ENCODE measurements around the gene AVPR2. TPM values are rescaled to one million over a fixed set of nuclear protein-coding genes. Genes with fewer than 3 reads are reported as not detected.

AVPR2 gene
- total and polyA plus RNA-seq, 9 of the 15 experiments (the other 6 are each of a cell fraction or from before 2014, with no cell fraction given): not detected

DNA sequence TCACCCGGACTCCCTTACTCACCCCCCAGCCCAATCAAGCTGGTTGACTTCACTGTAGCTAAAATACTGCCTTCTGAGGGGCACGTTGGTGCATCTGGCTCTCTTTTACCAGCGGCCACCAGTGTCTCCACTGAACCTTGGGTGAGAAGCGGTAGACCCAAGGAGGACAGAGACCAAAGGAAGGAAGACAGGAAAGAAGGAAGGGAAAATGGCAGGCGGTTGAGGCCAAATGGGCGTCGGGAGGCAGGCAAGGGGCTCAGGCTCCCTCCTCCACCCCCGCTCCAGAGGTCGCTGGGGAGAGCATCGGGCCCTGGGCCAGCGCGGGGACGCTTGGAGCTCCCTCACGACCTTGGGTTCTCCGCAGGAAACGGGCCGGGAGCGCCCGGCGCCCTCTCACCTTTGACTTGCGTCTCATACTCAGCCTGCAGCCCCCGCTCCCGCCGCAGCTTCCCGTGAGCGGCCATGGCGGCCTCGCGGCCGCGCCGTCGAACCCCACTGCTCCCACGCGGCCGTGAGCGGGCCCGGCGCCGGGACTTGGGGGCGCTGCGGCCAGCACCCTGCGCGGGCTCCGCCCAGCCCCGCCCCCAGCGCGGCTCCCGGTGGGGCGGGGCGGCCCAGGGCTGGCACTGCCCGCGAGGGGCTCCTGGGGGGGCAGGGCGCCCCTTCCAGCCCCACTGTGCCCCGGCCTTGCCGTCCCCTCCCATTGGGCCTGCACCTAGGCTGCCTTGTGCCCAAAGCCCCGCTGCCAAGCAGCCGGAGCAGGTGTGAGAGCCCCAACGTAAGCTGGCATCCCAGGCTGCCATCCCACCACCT, 21.5 kb downstream of the AVPR2 start, which contains the start of gene ARHGAP4 (continued):
- TF ChIP-seq, protein P1, sequence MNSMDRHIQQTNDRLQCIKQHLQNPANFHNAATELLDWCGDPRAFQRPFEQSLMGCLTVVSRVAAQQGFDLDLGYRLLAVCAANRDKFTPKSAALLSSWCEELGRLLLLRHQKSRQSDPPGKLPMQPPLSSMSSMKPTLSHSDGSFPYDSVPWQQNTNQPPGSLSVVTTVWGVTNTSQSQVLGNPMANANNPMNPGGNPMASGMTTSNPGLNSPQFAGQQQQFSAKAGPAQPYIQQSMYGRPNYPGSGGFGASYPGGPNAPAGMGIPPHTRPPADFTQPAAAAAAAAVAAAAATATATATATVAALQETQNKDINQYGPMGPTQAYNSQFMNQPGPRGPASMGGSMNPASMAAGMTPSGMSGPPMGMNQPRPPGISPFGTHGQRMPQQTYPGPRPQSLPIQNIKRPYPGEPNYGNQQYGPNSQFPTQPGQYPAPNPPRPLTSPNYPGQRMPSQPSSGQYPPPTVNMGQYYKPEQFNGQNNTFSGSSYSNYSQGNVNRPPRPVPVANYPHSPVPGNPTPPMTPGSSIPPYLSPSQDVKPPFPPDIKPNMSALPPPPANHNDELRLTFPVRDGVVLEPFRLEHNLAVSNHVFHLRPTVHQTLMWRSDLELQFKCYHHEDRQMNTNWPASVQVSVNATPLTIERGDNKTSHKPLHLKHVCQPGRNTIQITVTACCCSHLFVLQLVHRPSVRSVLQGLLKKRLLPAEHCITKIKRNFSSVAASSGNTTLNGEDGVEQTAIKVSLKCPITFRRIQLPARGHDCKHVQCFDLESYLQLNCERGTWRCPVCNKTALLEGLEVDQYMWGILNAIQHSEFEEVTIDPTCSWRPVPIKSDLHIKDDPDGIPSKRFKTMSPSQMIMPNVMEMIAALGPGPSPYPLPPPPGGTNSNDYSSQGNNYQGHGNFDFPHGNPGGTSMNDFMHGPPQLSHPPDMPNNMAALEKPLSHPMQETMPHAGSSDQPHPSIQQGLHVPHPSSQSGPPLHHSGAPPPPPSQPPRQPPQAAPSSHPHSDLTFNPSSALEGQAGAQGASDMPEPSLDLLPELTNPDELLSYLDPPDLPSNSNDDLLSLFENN (IDR thresholded peaks at IDR 0.05; ENCODE audit: low read depth in 2 of 2, low read length in 2 of 2): peak in 1 of 2 experiments; percentile 81; a peak in 2 of 4 replicates
- TF ChIP-seq ZNF766 (CRISPR knock-in tag; conservative IDR thresholded peaks at IDR 0.05): peak; percentile 19; the same call in 1 of the 2 replicates
- TF ChIP-seq, protein P2, sequence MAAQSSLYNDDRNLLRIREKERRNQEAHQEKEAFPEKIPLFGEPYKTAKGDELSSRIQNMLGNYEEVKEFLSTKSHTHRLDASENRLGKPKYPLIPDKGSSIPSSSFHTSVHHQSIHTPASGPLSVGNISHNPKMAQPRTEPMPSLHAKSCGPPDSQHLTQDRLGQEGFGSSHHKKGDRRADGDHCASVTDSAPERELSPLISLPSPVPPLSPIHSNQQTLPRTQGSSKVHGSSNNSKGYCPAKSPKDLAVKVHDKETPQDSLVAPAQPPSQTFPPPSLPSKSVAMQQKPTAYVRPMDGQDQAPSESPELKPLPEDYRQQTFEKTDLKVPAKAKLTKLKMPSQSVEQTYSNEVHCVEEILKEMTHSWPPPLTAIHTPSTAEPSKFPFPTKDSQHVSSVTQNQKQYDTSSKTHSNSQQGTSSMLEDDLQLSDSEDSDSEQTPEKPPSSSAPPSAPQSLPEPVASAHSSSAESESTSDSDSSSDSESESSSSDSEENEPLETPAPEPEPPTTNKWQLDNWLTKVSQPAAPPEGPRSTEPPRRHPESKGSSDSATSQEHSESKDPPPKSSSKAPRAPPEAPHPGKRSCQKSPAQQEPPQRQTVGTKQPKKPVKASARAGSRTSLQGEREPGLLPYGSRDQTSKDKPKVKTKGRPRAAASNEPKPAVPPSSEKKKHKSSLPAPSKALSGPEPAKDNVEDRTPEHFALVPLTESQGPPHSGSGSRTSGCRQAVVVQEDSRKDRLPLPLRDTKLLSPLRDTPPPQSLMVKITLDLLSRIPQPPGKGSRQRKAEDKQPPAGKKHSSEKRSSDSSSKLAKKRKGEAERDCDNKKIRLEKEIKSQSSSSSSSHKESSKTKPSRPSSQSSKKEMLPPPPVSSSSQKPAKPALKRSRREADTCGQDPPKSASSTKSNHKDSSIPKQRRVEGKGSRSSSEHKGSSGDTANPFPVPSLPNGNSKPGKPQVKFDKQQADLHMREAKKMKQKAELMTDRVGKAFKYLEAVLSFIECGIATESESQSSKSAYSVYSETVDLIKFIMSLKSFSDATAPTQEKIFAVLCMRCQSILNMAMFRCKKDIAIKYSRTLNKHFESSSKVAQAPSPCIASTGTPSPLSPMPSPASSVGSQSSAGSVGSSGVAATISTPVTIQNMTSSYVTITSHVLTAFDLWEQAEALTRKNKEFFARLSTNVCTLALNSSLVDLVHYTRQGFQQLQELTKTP (IDR thresholded peaks at IDR 0.05; ENCODE audit: low read depth in 1 of 2, partially characterized antibody in 2 of 2): no peak
- TF ChIP-seq PTBP1 (IDR thresholded peaks at IDR 0.05; ENCODE audit: low read depth, low read length): peak; percentile 87
- no peak for TF ChIP-seq TRIM24 (IDR thresholded peaks at IDR 0.05)
- TF ChIP-seq XRCC3 (IDR thresholded peaks at IDR 0.05): no peak
- no peak for TF ChIP-seq HSF4 (CRISPR knock-in tag; IDR thresholded peaks at IDR 0.05; ENCODE audit: borderline replicate concordance)
- peak; percentile 77 for TF ChIP-seq HMGN3 (IDR thresholded peaks at IDR 0.05; ENCODE audit: borderline replicate concordance, extremely low read depth, insufficient read length, low read depth, low read length)
- peak; percentile 75; the same call in 1 of the 2 replicates for TF ChIP-seq MBD2 (IDR thresholded peaks at IDR 0.05; ENCODE audit: borderline replicate concordance, low read depth)
- peak; percentile 96 for TF ChIP-seq ZC3H8 (IDR thresholded peaks at IDR 0.05)
- TF ChIP-seq RBFOX2 (IDR thresholded peaks at IDR 0.05; ENCODE audit: low read depth, low read length): peak; percentile 88
- TF ChIP-seq ZNF232 (CRISPR knock-in tag; IDR thresholded peaks at IDR 0.05): no peak
- peak in 1 of 2 experiments; percentile 69; a peak in 2 of 4 replicates for TF ChIP-seq SIN3A (IDR thresholded peaks at IDR 0.05; ENCODE audit: borderline replicate concordance in 2 of 2, control insufficient read depth in 1 of 2, low read depth in 2 of 2, low read length in 2 of 2)
- TF ChIP-seq, protein P3, sequence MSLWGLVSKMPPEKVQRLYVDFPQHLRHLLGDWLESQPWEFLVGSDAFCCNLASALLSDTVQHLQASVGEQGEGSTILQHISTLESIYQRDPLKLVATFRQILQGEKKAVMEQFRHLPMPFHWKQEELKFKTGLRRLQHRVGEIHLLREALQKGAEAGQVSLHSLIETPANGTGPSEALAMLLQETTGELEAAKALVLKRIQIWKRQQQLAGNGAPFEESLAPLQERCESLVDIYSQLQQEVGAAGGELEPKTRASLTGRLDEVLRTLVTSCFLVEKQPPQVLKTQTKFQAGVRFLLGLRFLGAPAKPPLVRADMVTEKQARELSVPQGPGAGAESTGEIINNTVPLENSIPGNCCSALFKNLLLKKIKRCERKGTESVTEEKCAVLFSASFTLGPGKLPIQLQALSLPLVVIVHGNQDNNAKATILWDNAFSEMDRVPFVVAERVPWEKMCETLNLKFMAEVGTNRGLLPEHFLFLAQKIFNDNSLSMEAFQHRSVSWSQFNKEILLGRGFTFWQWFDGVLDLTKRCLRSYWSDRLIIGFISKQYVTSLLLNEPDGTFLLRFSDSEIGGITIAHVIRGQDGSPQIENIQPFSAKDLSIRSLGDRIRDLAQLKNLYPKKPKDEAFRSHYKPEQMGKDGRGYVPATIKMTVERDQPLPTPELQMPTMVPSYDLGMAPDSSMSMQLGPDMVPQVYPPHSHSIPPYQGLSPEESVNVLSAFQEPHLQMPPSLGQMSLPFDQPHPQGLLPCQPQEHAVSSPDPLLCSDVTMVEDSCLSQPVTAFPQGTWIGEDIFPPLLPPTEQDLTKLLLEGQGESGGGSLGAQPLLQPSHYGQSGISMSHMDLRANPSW (CRISPR knock-in tag; IDR thresholded peaks at IDR 0.05): no peak; the same call in 1 of the 2 replicates
- 0 out of 2 replicates have a peak, but pooled peaks have one; percentile 55 for TF ChIP-seq NCOA6 (IDR thresholded peaks at IDR 0.05)
- TF ChIP-seq MTF1 (CRISPR knock-in tag; IDR thresholded peaks at IDR 0.05; ENCODE audit: borderline replicate concordance): no peak
- no peak for TF ChIP-seq FOXJ2 (tag; IDR thresholded peaks at IDR 0.05)

Data from K562 (cell line).